GM19438 (cell line): ENCODE results near the gene NISCH.

Experiments
- ATAC-seq: cut with Tn5 transposase; IDR thresholded peaks from one replicate; pipeline ENCODE4 v1.9.1; 2021; ENCODE audit warnings: low read depth; ENCODE audit not compliant: unreplicated experiment

The NISCH gene

GRCh38 chr3:52534281-52535183 is 79.1 kb downstream of the NISCH start:
- ATAC-seq = no peak

GRCh38 chr3:52535411-52536111 is 80.2 kb downstream of the NISCH start:
- no peak for ATAC-seq

- no peak for ATAC-seq
These were observed 80.6 kb downstream of the NISCH start for GRCh38 chr3:52536112-52536368.

GRCh38 chr3:52536369-52537164 is 81.2 kb downstream of the NISCH start, which contains the start of gene UQCC5:
Gene UQCC5, plus strand, starts transcription at chr3:52536605. Its CDS starts 151 bp downstream, at chr3:52536756.
- peak; percentile 85 for ATAC-seq

- no peak for ATAC-seq
These were observed 81.8 kb downstream of the NISCH start for GRCh38 chr3:52537165-52537620.

- no peak for ATAC-seq
These were observed 82.5 kb downstream of the NISCH start for GRCh38 chr3:52537726-52538421.

- no peak for ATAC-seq
These were observed 83.7 kb downstream of the NISCH start for GRCh38 chr3:52539010-52539653.

GRCh38 chr3:52541050-52541449 is 85.6 kb downstream of the NISCH start:
- ATAC-seq = no peak
